Calu3 (cell line): Measurements from ENCODE around the gene PXT1. TPM values are rescaled to one million over a fixed set of nuclear protein-coding genes. Genes with fewer than 3 reads are reported as not detected.

Experiments used
- BruUV-seq: library from RNA; stranded (reverse); fragments of 400-500 nt; replicated peaks from 2 replicates; lab custom pipeline; 2021; lab: Mats Ljungman, UMichigan
- CTCF ChIA-PET: fragments of 300-600 bp; sonication (Branson Sonifier 250); formaldehyde crosslinking; loops from one replicate; lab custom pipeline; 2022; ENCODE audit warnings: antibody characterized with exemption; lab: Charles Lee
- DNase-seq: peaks from one replicate; pipeline ENCODE4 v3.0.0; 2022
- H3K27ac Mint-ChIP-seq: one replicate; pipeline ENCODE4 v1.8.0; 2022; ENCODE audit warnings: mixed read lengths; ENCODE audit not compliant: unreplicated experiment
- H3K27me3 Mint-ChIP-seq: one replicate; pipeline ENCODE4 v1.8.0; 2022; ENCODE audit warnings: mixed read lengths; ENCODE audit not compliant: unreplicated experiment
- H3K36me3 Mint-ChIP-seq: one replicate; pipeline ENCODE4 v1.8.0; 2022; ENCODE audit warnings: mild to moderate bottlenecking, moderate library complexity, mixed read lengths; ENCODE audit not compliant: insufficient read depth, unreplicated experiment
- H3K4me1 Mint-ChIP-seq: one replicate; pipeline ENCODE4 v1.8.0; 2022; ENCODE audit warnings: mild to moderate bottlenecking, low read depth, mixed read lengths; ENCODE audit not compliant: unreplicated experiment
- H3K4me3 Mint-ChIP-seq: one replicate; pipeline ENCODE4 v1.8.0; 2022; ENCODE audit warnings: mild to moderate bottlenecking, low read depth, moderate library complexity, mixed read lengths; ENCODE audit not compliant: unreplicated experiment
- H3K9me3 Mint-ChIP-seq: one replicate; pipeline ENCODE4 v1.8.0; 2022; ENCODE audit warnings: low read depth, mixed read lengths; ENCODE audit not compliant: unreplicated experiment
- CTCF ChIP-seq: fragments of 200-600 bp; IDR thresholded peaks from one replicate; pipeline ENCODE4 v1.8.0; 2022; ENCODE audit warnings: antibody characterized with exemption; ENCODE audit not compliant: unreplicated experiment
- intact Hi-C: fragments of 100-400 bp; cut with micrococcal nuclease; formaldehyde crosslinking; loops from one replicate; pipeline ENCODE4 v1.10.0; 2022; ENCODE audit not compliant: unreplicated experiment
- total RNA-seq: library from RNA; stranded (reverse); gene quantifications from 2 replicates; pipeline ENCODE4 v1.2.3, GENCODE V29; 2022

Gene PXT1
- total RNA-seq, 1 experiment from 2014 or later, result 0.21 TPM

- Mint-ChIP-seq H3K4me1 (no peaks in the 10 kb centered on the region), H3K27ac (no peak overlapping the region), H3K4me3 (no peak overlapping the region), H3K9me3 (no peaks in the 10 kb centered on the region), H3K27me3 (peaks cover 15% of the 10 kb centered on the region), H3K36me3 (peaks cover 16% of the 10 kb centered on the region)
- DNase-seq, result no peak
- intact Hi-C loops, result no loop called here
- CTCF ChIA-PET, result no interaction called here
- BruUV-seq, result no TSS peak
- TF ChIP-seq CTCF, result no peak
Measured at GRCh38 chr6:36389353-36389752, 53.3 kb downstream of the PXT1 start.

- peak within 1 kb of the TSS; percentile 79 for H3K4me3 Mint-ChIP-seq
- peaks cover 16% of the 10 kb centered on the region for H3K36me3 Mint-ChIP-seq
- peaks cover 15% of the 10 kb centered on the region for H3K27me3 Mint-ChIP-seq
- intact Hi-C loops, result loop anchor here (2.0 kb wide), 1 partner anchor 47 kb away; no protein-coding TSS in a partner anchor
- no TSS peak for BruUV-seq
- TF ChIP-seq CTCF, result no peak
- DNase-seq, result peak; percentile 44
- no peaks in the 10 kb centered on the region for H3K9me3 Mint-ChIP-seq
- CTCF ChIA-PET, result interaction anchor here (1.4 to 1.7 kb wide), 2 partner anchors 9 to 47 kb away, joined by 8 to 9 read pairs; no protein-coding TSS in a partner anchor
- peak within 1 kb of the TSS; percentile 55 for H3K27ac Mint-ChIP-seq
- no peaks in the 10 kb centered on the region for H3K4me1 Mint-ChIP-seq
Measured at GRCh38 chr6:36387440-36388303, 55.0 kb downstream of the PXT1 start, which contains the start of gene ETV7. ETV7 (minus strand) TSS chr6:36387669; CDS start chr6:36387541, 128 bp downstream.

- Mint-ChIP-seq H3K9me3 (no peaks in the 10 kb centered on the region), H3K27me3 (peaks cover 15% of the 10 kb centered on the region), H3K27ac (peak overlapping the region; percentile 55), H3K4me1 (no peaks in the 10 kb centered on the region), H3K36me3 (peaks cover 16% of the 10 kb centered on the region), H3K4me3 (peak overlapping the region; percentile 79)
- BruUV-seq, result no TSS peak
- CTCF ChIA-PET, result interaction anchor here (0.5 to 1.7 kb wide), 10 partner anchors 10 to 383 kb away, joined by 3 to 9 read pairs (median 3); no protein-coding TSS in a partner anchor
- TF ChIP-seq CTCF, result no peak
- intact Hi-C loops, result loop anchor here (2.0 kb wide), 1 partner anchor 46 kb away; no protein-coding TSS in a partner anchor
- peak; percentile 37 for DNase-seq
Measured at GRCh38 chr6:36386495-36387439, 55.9 kb downstream of the PXT1 start.

GRCh38 chr6:36384095-36384494 lies 58.6 kb downstream of the PXT1 start:
- no peaks in the 10 kb centered on the region for H3K27me3 Mint-ChIP-seq
- intact Hi-C loops, result no loop called here

More at GRCh38 chr6:36384095-36384494, 58.6 kb downstream of the PXT1 start:
- Mint-ChIP-seq H3K27ac (no peak overlapping the region), H3K36me3 (peaks cover 16% of the 10 kb centered on the region), H3K9me3 (no peaks in the 10 kb centered on the region), H3K4me3 (no peak overlapping the region), H3K4me1 (no peaks in the 10 kb centered on the region)
- BruUV-seq, result no TSS peak
- no peak for DNase-seq
- no peak for TF ChIP-seq CTCF
- CTCF ChIA-PET, result no interaction called here
